SK-N-SH (cell line): Measurements from ENCODE around the gene ZBTB43. TPM values are rescaled to one million over a fixed set of nuclear protein-coding genes. Genes with fewer than 3 reads are reported as not detected.

ENCODE experiments used
- CTCF ChIA-PET: fragments of 300-600, 350-600 bp; formaldehyde crosslinking; extraction: SDS; loops from one replicate; lab custom pipeline; 2021; lab: Yijun Ruan, JAX
- POLR2A ChIA-PET: fragments of 350-600 bp; sonication (Branson Sonifier 250); formaldehyde crosslinking; extraction: SDS; loops from one replicate; lab custom pipeline; 2020; ENCODE audit warnings: antibody characterized with exemption, inconsistent platforms; lab: Yijun Ruan, JAX
- DNase-seq: peaks from one replicate; pipeline ENCODE4 v3.0.0; 2012
- H2AFZ ChIP-seq: fragments of 200-600 bp; sonication (generic); 2 replicates; pipeline ENCODE4 v1.8.1; 2016; ENCODE audit warnings: antibody characterized with exemption, mild to moderate bottlenecking, low read depth
- H3F3A ChIP-seq: fragments of 200-600 bp; sonication (generic); replicated peaks from 2 replicates; pipeline ENCODE3; 2016; ENCODE audit warnings: antibody characterized with exemption, mild to moderate bottlenecking; ENCODE audit not compliant: insufficient read depth
- H3K27ac ChIP-seq, 2 experiments: fragments of 200-500 bp in 1 of 2; fragments of 200-600 bp in 1 of 2; sonication (Bioruptor generic) in 1 of 2; sonication (generic), shearing (Covaris generic) in 1 of 2; 2 replicates each; pipeline versions ENCODE4 v1.5.1 to v1.6.1; 2014 to 2016; ENCODE audit warnings: low read depth in 2 of 2, inconsistent platforms in 1 of 2, low read length in 1 of 2, mild to moderate bottlenecking in 1 of 2, mixed read lengths in 1 of 2
- H3K27me3 ChIP-seq: fragments of 200-600 bp; sonication (generic), shearing (Covaris generic); 2 replicates; pipeline ENCODE4 v1.6.1; 2016; ENCODE audit warnings: mixed run types; ENCODE audit not compliant: insufficient read depth
- H3K36me3 ChIP-seq, 2 experiments: fragments of 200-500 bp in 1 of 2; fragments of 200-600 bp in 1 of 2; sonication (Bioruptor generic) in 1 of 2; sonication (generic) in 1 of 2; replicated peaks in 1 of 2; 2 replicates each; pipeline versions ENCODE3 to v1.5.1; 2014 to 2016; ENCODE audit warnings: low read length in 1 of 2, mild to moderate bottlenecking in 1 of 2; ENCODE audit not compliant: insufficient read depth in 2 of 2, control insufficient read depth in 1 of 2
- H3K4me1 ChIP-seq, 2 experiments: fragments of 200-500 bp in 1 of 2; fragments of 200-600 bp in 1 of 2; sonication (Bioruptor generic) in 1 of 2; sonication (generic), shearing (Covaris generic) in 1 of 2; 2 replicates each; pipeline versions ENCODE4 v1.5.1 to v1.6.1; 2014 to 2016; ENCODE audit warnings: low read depth in 1 of 2, low read length in 1 of 2, mixed run types in 1 of 2; ENCODE audit not compliant: insufficient read depth in 2 of 2, control insufficient read depth in 1 of 2
- H3K4me2 ChIP-seq: fragments of 200-600 bp; sonication (generic), shearing (Covaris generic); 2 replicates; pipeline ENCODE4 v1.6.1; 2017; ENCODE audit warnings: mixed run types
- H3K4me3 ChIP-seq, 2 experiments: fragments of 200-500 bp in 1 of 2; fragments of 200-600 bp in 1 of 2; sonication (Bioruptor generic) in 1 of 2; sonication (generic), shearing (Covaris generic) in 1 of 2; 2 replicates each; pipeline versions ENCODE4 v1.5.1 to v1.8.1; 2014 to 2016; ENCODE audit warnings: low read depth in 2 of 2, inconsistent platforms in 1 of 2, low read length in 1 of 2, mild to moderate bottlenecking in 1 of 2, mixed read lengths in 1 of 2, moderate library complexity in 1 of 2
- H3K79me2 ChIP-seq: fragments of 200-600 bp; sonication (generic); 2 replicates; pipeline ENCODE4 v1.8.1; 2017; ENCODE audit warnings: mild to moderate bottlenecking; ENCODE audit not compliant: insufficient read depth
- H3K9ac ChIP-seq: fragments of 200-600 bp; sonication (generic); 2 replicates; pipeline ENCODE4 v1.6.1; 2017; ENCODE audit warnings: mixed run types
- H3K9me2 ChIP-seq: fragments of 200-600 bp; sonication (generic); 2 replicates; pipeline ENCODE4 v1.6.1; 2017; ENCODE audit warnings: mixed run types
- H3K9me3 ChIP-seq: fragments of 200-600 bp; sonication (generic); 2 replicates; pipeline ENCODE4 v1.6.1; 2017; ENCODE audit warnings: mixed run types, mild to moderate bottlenecking, moderate library complexity
- H4K20me1 ChIP-seq: fragments of 200-600 bp; sonication (generic); 2 replicates; pipeline ENCODE4 v1.6.1; 2017; ENCODE audit warnings: mild to moderate bottlenecking, mixed run types; ENCODE audit not compliant: insufficient read depth
- CTCF ChIP-seq: fragments of 200-600 bp; sonication (generic); IDR thresholded peaks from 2 replicates; pipeline ENCODE4 v1.6.1; 2017; ENCODE audit warnings: antibody characterized with exemption, mild to moderate bottlenecking, moderate library complexity
- ELF1 ChIP-seq: IDR thresholded peaks from 2 replicates; pipeline ENCODE4 v1.4.0; 2012
- EZH2phosphoT487 ChIP-seq: fragments of 200-600 bp; sonication (generic); IDR thresholded peaks from 2 replicates; pipeline ENCODE4 v1.6.1; 2017; ENCODE audit warnings: low read depth, mixed run types, mild to moderate bottlenecking, antibody characterized with exemption, moderate library complexity, borderline replicate concordance
- FOSL2 ChIP-seq: IDR thresholded peaks from 2 replicates; pipeline ENCODE4 v1.4.0; 2012; ENCODE audit warnings: low read depth, mild to moderate bottlenecking, moderate library complexity, borderline replicate concordance
- FOXJ3 ChIP-seq: sonication (generic); formaldehyde crosslinking; IDR thresholded peaks from 2 replicates; pipeline ENCODE4 v1.5.1; 2020; ENCODE audit warnings: mild to moderate bottlenecking, missing genetic modification reagents
- FOXM1 ChIP-seq: IDR thresholded peaks from 2 replicates; pipeline ENCODE4 v1.4.0; 2012; ENCODE audit warnings: low read depth, mild to moderate bottlenecking
- MAX ChIP-seq: IDR thresholded peaks from 2 replicates; pipeline ENCODE4 v1.4.0; 2012; ENCODE audit warnings: low read depth
- MEF2A ChIP-seq: IDR thresholded peaks from 2 replicates; pipeline ENCODE4 v1.4.0; 2012; ENCODE audit warnings: low read depth, borderline replicate concordance
- NFIC ChIP-seq: IDR thresholded peaks from 2 replicates; pipeline ENCODE4 v1.4.0; 2012; ENCODE audit warnings: borderline replicate concordance
- NRF1 ChIP-seq: IDR thresholded peaks from 2 replicates; pipeline ENCODE4 v1.6.1; 2012; ENCODE audit warnings: low read depth, mild to moderate bottlenecking, low read length
- PBX3 ChIP-seq: IDR thresholded peaks from 2 replicates; pipeline ENCODE4; 2012
- SIN3A ChIP-seq: IDR thresholded peaks from 2 replicates; pipeline ENCODE4 v1.6.1; 2012; ENCODE audit warnings: low read depth, mild to moderate bottlenecking, low read length, moderate library complexity, borderline replicate concordance
- SMC3 ChIP-seq: IDR thresholded peaks from 2 replicates; pipeline ENCODE4 v1.6.1; 2012; ENCODE audit warnings: low read depth, low read length, improper control_type of control experiment
- TAF1 ChIP-seq: IDR thresholded peaks from 2 replicates; pipeline ENCODE4 v1.6.1; 2012; ENCODE audit warnings: low read depth, mild to moderate bottlenecking, low read length, moderate library complexity, borderline replicate concordance
- WGBS: methylation state at CpG from one replicate; pipeline ENCODE4 v1.1.6; 2017; ENCODE audit warnings: low lambda C conversion rate; 5-methylcytosine and 5-hydroxymethylcytosine counted together
- polyA plus RNA-seq, 3 experiments: library from polyadenylated mRNA; depleted of rRNA; stranded (reverse); fragments of >200 nt; gene quantifications; 2 replicates each; pipeline ENCODE4 v1.2.3, GENCODE V29; 2012
- TF ChIP-seq, protein P1 (sequence below): IDR thresholded peaks from 2 replicates; pipeline ENCODE4 v1.6.1; 2012; ENCODE audit warnings: mild to moderate bottlenecking, low read depth, low read length, moderate library complexity
- TF ChIP-seq, protein P2 (sequence below): fragments of 150-350 bp; IDR thresholded peaks from 2 replicates; pipeline ENCODE4 v1.6.1; 2016; ENCODE audit warnings: mild to moderate bottlenecking, low read depth, low read length
- TF ChIP-seq, protein P3 (sequence below): IDR thresholded peaks from 2 replicates; pipeline ENCODE4 v1.4.0; 2012; ENCODE audit warnings: low read depth, borderline replicate concordance

The ZBTB43 gene
- polyA plus RNA-seq, 1 of the 3 experiments (the other 2 are of a cell fraction) = 3.5 TPM

- Histone ChIP-seq H3K9ac (no peak overlapping the region), H3K79me2 (no peaks in the 10 kb centered on the region), H3K9me2 (no peaks in the 10 kb centered on the region), H3K4me3 (no peak overlapping the region), H3F3A (peaks cover 12% of the 10 kb centered on the region), H3K27ac (no peak overlapping the region), H2AFZ (no peak overlapping the region), H3K4me1 (peaks cover 0 to 11% of the 10 kb centered on the region in 2 experiments; a peak in 1 of 4 replicates), H4K20me1 (peaks cover 4% of the 10 kb centered on the region; the same call in 1 of the 2 replicates), H3K9me3 (no peaks in the 10 kb centered on the region), H3K27me3 (no peaks in the 10 kb centered on the region; the same call in 1 of the 2 replicates), H3K4me2 (no peak overlapping the region), H3K36me3 (no peaks in the 10 kb centered on the region)
- 74% methylated on average over 8 of the region's 8 CpGs for WGBS
- DNase-seq = no peak
- CTCF ChIA-PET = interaction anchor here (1.5 to 3.0 kb wide), 2 partner anchors 12 to 18 kb away, joined by 4 to 19 read pairs; partner anchors contain the start of gene ZBTB34
- POLR2A ChIA-PET = no interaction called here
- TF ChIP-seq FOXJ3 (CRISPR knock-in tag) (no peak), FOSL2 (no peak), SIN3A (no peak), MAX (no peak), PBX3 (no peak), EZH2phosphoT487 (no peak), SMC3 (no peak), MEF2A (no peak)
- TF ChIP-seq, protein P1, sequence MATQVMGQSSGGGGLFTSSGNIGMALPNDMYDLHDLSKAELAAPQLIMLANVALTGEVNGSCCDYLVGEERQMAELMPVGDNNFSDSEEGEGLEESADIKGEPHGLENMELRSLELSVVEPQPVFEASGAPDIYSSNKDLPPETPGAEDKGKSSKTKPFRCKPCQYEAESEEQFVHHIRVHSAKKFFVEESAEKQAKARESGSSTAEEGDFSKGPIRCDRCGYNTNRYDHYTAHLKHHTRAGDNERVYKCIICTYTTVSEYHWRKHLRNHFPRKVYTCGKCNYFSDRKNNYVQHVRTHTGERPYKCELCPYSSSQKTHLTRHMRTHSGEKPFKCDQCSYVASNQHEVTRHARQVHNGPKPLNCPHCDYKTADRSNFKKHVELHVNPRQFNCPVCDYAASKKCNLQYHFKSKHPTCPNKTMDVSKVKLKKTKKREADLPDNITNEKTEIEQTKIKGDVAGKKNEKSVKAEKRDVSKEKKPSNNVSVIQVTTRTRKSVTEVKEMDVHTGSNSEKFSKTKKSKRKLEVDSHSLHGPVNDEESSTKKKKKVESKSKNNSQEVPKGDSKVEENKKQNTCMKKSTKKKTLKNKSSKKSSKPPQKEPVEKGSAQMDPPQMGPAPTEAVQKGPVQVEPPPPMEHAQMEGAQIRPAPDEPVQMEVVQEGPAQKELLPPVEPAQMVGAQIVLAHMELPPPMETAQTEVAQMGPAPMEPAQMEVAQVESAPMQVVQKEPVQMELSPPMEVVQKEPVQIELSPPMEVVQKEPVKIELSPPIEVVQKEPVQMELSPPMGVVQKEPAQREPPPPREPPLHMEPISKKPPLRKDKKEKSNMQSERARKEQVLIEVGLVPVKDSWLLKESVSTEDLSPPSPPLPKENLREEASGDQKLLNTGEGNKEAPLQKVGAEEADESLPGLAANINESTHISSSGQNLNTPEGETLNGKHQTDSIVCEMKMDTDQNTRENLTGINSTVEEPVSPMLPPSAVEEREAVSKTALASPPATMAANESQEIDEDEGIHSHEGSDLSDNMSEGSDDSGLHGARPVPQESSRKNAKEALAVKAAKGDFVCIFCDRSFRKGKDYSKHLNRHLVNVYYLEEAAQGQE = no peak
Observed at GRCh38 chr9:126847051-126847450, 42.2 kb downstream of the ZBTB43 start.

DNA sequence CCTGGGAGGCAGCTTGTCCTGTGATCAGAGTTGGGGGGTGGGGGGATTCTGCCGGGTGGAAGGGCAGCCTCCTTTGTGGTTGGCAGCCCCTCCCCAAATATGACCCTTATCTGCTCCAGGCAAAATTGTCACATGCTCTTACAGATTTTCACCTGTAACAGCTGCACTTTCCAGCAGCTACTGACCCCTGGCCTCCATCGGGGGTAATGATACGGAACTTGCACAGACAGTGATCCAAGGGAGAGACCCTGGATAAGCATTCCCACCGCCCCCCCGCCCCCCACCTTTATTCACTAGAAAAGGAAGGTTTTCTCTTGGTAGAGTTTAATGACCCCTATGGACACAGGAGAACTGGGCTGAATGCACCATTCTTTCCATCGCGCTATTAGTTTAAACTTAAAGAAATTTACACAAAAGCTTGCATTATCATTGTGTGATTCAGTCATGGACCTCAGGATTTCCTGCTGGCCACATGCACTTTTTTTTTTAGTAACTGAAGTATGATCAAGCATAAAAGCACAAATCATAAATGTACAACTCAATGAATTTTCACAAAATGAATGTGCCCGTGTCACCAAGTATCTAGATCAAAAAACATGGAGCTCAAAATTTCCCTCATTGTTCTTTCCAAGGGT is 44.9 kb downstream of the ZBTB43 start:
- no peaks in the 10 kb centered on the region for H3K9me2 ChIP-seq
- no peak overlapping the region for H3K27ac ChIP-seq
- no peaks in the 10 kb centered on the region; the same call in 1 of the 2 replicates for H3K27me3 ChIP-seq
- no peaks in the 10 kb centered on the region for H3K9me3 ChIP-seq
- H3F3A ChIP-seq = no peaks in the 10 kb centered on the region
- ChIA-PET CTCF (interaction anchor here (4.3 kb wide), 1 partner anchor 11 kb away, joined by 25 read pairs; the partner anchor contains the start of gene ZBTB34), POLR2A (interaction anchor here (0.6 kb wide), 1 partner anchor 45 kb away, joined by 5 read pairs; the partner anchor contains the start of gene ZBTB43)
- H4K20me1 ChIP-seq = 0 out of 2 replicates have a peak, but pooled peaks cover under 1% of the 10 kb centered on the region
- H3K4me2 ChIP-seq = no peak overlapping the region
- H3K4me1 ChIP-seq = no peaks in the 10 kb centered on the region
- H3K79me2 ChIP-seq = no peaks in the 10 kb centered on the region
- no peak for DNase-seq
- no peak overlapping the region for H2AFZ ChIP-seq
- no peak overlapping the region for H3K4me3 ChIP-seq
- H3K9ac ChIP-seq = no peak overlapping the region
- WGBS = 84% methylated on average over 6 of the region's 8 CpGs
- H3K36me3 ChIP-seq = no peaks in the 10 kb centered on the region
- no peak for TF ChIP-seq MEF2A
- TF ChIP-seq SMC3 = no peak
- no peak for TF ChIP-seq TAF1
- no peak for TF ChIP-seq ELF1
- TF ChIP-seq CTCF = no peak
- TF ChIP-seq, protein P2, sequence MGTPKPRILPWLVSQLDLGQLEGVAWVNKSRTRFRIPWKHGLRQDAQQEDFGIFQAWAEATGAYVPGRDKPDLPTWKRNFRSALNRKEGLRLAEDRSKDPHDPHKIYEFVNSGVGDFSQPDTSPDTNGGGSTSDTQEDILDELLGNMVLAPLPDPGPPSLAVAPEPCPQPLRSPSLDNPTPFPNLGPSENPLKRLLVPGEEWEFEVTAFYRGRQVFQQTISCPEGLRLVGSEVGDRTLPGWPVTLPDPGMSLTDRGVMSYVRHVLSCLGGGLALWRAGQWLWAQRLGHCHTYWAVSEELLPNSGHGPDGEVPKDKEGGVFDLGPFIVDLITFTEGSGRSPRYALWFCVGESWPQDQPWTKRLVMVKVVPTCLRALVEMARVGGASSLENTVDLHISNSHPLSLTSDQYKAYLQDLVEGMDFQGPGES = no peak
- TF ChIP-seq NFIC = no peak
- TF ChIP-seq EZH2phosphoT487 = no peak
- TF ChIP-seq NRF1 = no peak
- TF ChIP-seq, protein P3, sequence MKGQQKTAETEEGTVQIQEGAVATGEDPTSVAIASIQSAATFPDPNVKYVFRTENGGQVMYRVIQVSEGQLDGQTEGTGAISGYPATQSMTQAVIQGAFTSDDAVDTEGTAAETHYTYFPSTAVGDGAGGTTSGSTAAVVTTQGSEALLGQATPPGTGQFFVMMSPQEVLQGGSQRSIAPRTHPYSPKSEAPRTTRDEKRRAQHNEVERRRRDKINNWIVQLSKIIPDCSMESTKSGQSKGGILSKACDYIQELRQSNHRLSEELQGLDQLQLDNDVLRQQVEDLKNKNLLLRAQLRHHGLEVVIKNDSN = no peak
- TF ChIP-seq FOXM1 = no peak
